ENCODE data around the gene LTB4R2. TPM values are rescaled to one million over a fixed set of nuclear protein-coding genes. Genes with fewer than 3 reads are reported as not detected.

LTB4R2 gene
- total and polyA plus RNA-seq, 2 experiments from 2014 or later, result 0.40 to 12.6 TPM

DNA sequence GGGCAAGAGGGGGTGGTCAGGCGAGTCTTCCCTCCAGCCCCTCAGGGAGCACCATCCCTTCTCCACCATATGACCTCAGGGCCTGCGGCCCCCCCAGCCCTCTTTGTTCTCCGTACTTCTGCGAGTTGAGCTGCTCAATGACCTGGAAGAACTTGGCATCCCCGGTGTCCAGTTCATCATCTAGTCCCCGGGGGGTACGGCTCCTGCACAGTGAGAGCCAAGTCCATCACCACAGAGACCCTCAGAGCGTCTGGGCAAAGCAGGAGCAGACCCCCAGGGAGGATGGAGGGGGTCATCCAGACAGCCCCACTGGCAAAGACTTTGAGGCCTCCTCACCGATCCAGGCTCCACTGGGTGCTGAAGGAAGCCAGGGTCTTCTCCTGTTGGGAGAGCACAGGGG, 16.0 kb downstream of the LTB4R2 start (continued):
- TF ChIP-seq, protein P1, sequence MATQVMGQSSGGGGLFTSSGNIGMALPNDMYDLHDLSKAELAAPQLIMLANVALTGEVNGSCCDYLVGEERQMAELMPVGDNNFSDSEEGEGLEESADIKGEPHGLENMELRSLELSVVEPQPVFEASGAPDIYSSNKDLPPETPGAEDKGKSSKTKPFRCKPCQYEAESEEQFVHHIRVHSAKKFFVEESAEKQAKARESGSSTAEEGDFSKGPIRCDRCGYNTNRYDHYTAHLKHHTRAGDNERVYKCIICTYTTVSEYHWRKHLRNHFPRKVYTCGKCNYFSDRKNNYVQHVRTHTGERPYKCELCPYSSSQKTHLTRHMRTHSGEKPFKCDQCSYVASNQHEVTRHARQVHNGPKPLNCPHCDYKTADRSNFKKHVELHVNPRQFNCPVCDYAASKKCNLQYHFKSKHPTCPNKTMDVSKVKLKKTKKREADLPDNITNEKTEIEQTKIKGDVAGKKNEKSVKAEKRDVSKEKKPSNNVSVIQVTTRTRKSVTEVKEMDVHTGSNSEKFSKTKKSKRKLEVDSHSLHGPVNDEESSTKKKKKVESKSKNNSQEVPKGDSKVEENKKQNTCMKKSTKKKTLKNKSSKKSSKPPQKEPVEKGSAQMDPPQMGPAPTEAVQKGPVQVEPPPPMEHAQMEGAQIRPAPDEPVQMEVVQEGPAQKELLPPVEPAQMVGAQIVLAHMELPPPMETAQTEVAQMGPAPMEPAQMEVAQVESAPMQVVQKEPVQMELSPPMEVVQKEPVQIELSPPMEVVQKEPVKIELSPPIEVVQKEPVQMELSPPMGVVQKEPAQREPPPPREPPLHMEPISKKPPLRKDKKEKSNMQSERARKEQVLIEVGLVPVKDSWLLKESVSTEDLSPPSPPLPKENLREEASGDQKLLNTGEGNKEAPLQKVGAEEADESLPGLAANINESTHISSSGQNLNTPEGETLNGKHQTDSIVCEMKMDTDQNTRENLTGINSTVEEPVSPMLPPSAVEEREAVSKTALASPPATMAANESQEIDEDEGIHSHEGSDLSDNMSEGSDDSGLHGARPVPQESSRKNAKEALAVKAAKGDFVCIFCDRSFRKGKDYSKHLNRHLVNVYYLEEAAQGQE (IDR thresholded peaks at IDR 0.05; ENCODE audit: unreplicated experiment), result no peak
- no peak for TF ChIP-seq NANOG (IDR thresholded peaks at IDR 0.05; ENCODE audit: borderline replicate concordance)

DNA sequence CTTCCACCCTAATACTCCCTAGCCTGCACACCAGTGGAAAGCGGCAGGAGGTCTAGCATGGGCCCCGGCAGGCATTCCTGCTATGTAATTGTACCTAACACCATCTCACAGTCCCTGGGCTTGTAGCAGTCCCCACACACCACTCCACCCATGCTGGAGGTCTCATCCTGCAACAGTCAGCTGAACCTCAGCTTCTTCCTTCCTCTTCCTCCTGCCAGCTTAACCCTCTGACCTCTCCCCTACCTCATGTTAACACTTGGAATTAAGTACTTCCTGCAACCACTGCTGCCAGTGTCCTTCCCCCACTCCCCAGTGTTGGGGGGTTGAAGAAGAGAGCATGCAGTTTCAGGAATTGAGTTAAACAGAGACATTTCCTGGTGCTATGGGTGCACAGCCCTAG, 17.4 kb downstream of the LTB4R2 start:
- no peaks in the 10 kb centered on the region for H3F3A ChIP-seq (replicated peaks; ENCODE audit: low read depth)
- TF ChIP-seq CREB1 (CRISPR knock-in tag; IDR thresholded peaks at IDR 0.05; ENCODE audit: low read depth) (no peak), EZH2phosphoT487 (IDR thresholded peaks at IDR 0.05; ENCODE audit: unreplicated experiment) (no peak), EZH2 (IDR thresholded peaks at IDR 0.05; ENCODE audit: low read depth, unreplicated experiment) (no peak), ZNF114 (CRISPR knock-in tag; IDR thresholded peaks at IDR 0.05) (no peak)
- TF ChIP-seq, protein P1 (IDR thresholded peaks at IDR 0.05; ENCODE audit: unreplicated experiment), result no peak
- TF ChIP-seq, protein P2, sequence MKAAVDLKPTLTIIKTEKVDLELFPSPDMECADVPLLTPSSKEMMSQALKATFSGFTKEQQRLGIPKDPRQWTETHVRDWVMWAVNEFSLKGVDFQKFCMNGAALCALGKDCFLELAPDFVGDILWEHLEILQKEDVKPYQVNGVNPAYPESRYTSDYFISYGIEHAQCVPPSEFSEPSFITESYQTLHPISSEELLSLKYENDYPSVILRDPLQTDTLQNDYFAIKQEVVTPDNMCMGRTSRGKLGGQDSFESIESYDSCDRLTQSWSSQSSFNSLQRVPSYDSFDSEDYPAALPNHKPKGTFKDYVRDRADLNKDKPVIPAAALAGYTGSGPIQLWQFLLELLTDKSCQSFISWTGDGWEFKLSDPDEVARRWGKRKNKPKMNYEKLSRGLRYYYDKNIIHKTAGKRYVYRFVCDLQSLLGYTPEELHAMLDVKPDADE (IDR thresholded peaks at IDR 0.05), result no peak
- TF ChIP-seq, protein P3, sequence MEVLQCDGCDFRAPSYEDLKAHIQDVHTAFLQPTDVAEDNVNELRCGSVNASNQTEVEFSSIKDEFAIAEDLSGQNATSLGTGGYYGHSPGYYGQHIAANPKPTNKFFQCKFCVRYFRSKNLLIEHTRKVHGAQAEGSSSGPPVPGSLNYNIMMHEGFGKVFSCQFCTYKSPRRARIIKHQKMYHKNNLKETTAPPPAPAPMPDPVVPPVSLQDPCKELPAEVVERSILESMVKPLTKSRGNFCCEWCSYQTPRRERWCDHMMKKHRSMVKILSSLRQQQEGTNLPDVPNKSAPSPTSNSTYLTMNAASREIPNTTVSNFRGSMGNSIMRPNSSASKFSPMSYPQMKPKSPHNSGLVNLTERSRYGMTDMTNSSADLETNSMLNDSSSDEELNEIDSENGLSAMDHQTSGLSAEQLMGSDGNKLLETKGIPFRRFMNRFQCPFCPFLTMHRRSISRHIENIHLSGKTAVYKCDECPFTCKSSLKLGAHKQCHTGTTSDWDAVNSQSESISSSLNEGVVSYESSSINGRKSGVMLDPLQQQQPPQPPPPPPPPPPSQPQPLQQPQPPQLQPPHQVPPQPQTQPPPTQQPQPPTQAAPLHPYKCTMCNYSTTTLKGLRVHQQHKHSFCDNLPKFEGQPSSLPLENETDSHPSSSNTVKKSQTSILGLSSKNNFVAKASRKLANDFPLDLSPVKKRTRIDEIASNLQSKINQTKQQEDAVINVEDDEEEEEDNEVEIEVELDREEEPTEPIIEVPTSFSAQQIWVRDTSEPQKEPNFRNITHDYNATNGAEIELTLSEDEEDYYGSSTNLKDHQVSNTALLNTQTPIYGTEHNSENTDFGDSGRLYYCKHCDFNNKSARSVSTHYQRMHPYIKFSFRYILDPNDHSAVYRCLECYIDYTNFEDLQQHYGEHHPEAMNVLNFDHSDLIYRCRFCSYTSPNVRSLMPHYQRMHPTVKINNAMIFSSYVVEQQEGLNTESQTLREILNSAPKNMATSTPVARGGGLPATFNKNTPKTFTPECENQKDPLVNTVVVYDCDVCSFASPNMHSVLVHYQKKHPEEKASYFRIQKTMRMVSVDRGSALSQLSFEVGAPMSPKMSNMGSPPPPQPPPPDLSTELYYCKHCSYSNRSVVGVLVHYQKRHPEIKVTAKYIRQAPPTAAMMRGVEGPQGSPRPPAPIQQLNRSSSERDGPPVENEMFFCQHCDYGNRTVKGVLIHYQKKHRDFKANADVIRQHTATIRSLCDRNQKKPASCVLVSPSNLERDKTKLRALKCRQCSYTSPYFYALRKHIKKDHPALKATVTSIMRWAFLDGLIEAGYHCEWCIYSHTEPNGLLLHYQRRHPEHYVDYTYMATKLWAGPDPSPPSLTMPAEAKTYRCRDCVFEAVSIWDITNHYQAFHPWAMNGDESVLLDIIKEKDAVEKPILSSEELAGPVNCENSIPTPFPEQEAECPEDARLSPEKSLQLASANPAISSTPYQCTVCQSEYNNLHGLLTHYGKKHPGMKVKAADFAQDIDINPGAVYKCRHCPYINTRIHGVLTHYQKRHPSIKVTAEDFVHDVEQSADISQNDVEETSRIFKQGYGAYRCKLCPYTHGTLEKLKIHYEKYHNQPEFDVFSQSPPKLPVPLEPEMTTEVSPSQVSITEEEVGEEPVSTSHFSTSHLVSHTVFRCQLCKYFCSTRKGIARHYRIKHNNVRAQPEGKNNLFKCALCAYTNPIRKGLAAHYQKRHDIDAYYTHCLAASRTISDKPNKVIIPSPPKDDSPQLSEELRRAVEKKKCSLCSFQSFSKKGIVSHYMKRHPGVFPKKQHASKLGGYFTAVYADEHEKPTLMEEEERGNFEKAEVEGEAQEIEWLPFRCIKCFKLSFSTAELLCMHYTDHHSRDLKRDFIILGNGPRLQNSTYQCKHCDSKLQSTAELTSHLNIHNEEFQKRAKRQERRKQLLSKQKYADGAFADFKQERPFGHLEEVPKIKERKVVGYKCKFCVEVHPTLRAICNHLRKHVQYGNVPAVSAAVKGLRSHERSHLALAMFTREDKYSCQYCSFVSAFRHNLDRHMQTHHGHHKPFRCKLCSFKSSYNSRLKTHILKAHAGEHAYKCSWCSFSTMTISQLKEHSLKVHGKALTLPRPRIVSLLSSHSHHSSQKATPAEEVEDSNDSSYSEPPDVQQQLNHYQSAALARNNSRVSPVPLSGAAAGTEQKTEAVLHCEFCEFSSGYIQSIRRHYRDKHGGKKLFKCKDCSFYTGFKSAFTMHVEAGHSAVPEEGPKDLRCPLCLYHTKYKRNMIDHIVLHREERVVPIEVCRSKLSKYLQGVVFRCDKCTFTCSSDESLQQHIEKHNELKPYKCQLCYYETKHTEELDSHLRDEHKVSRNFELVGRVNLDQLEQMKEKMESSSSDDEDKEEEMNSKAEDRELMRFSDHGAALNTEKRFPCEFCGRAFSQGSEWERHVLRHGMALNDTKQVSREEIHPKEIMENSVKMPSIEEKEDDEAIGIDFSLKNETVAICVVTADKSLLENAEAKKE (CRISPR knock-in tag; IDR thresholded peaks at IDR 0.05), result no peak

More for the DNA sequence above, 17.4 kb downstream of the LTB4R2 start:
- Mint-ChIP-seq H3K9me3 (no peaks in the 10 kb centered on the region; the same call in 2 of the 3 replicates), H3K4me3 (no peak overlapping the region), H3K27me3 (ENCODE audit: insufficient read depth, low read depth, poor library complexity) (peaks cover 36% of the 10 kb centered on the region), H3K4me1 (peaks cover 3% of the 10 kb centered on the region; the same call in 2 of the 3 replicates), H3K36me3 (ENCODE audit: low read depth) (no peaks in the 10 kb centered on the region; the same call in 2 of the 3 replicates), H3K27ac (no peak overlapping the region)
- Histone ChIP-seq H3K4me2 (no peak overlapping the region), H3K9me2 (ENCODE audit: insufficient read depth) (no peaks in the 10 kb centered on the region), H3K4me3 (no peak overlapping the region), H3K27me3 (ENCODE audit: insufficient read depth) (peaks cover 41% of the 10 kb centered on the region), H3K27ac (ENCODE audit: low read depth) (no peak overlapping the region), H4K20me1 (replicated peaks; ENCODE audit: insufficient read depth) (no peaks in the 10 kb centered on the region; the same call in 1 of the 2 replicates), H3K79me2 (replicated peaks; ENCODE audit: insufficient read depth) (no peaks in the 10 kb centered on the region), H2AFZ (no peak overlapping the region), H3K36me3 (ENCODE audit: insufficient read depth) (no peaks in the 10 kb centered on the region), H3K4me1 (ENCODE audit: insufficient read depth) (no peaks in the 10 kb centered on the region; the same call in 1 of the 2 replicates)
- ATAC-seq (no peak), DNase-seq (ENCODE audit: low spot score) (no peak)

All from GM23338 (cell line).